ENCODE results near the gene GFRA4.

DNA sequence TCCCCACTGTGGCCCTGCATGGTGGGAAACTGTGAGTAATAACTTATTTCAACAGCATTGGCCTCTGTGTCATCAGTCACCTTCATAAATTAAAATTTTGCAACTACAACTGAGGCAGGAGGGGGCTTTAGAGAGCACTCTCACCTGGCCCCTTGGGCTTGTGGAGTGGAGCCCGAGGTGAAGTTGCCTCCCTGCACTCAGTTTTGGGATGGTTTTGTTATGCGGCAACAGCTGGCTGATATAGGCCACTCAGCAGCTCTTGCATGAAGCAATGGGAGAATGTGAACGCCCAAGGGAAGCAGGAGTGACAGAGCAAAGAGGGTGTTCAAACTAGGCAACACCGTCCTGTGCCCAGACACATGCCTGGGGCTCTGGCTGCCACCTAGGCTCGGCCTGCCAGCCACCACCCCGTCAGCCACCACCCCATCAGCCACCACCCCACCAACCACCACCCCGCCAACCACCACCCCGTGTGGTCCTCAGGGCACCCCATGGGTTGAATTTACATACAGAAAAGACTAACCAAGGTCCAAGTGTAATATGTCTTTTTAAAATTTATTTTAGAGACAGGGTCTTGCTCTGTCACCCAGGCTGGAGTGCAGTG lies 4.3 kb upstream of the GFRA4 start:
- TF ChIP-seq EZH2 (IDR thresholded peaks at IDR 0.05; ENCODE audit: insufficient read depth, poor library complexity, severe bottlenecking) (no peak), EZH2phosphoT487 (IDR thresholded peaks at IDR 0.05; ENCODE audit: insufficient read depth, low read depth) (no peak)
